Neural crest cell (in vitro differentiated cells): ENCODE results near the gene DLGAP3. TPM values are rescaled to one million over a fixed set of nuclear protein-coding genes. Genes with fewer than 3 reads are reported as not detected.

Experiments used
- DNase-seq: peaks from one replicate; pipeline ENCODE4 v3.0.0; 2021; ENCODE audit warnings: low read depth, mixed read lengths, low spot score
- H3K27ac Mint-ChIP-seq: one replicate; pipeline ENCODE4 v1.8.0; 2021; ENCODE audit warnings: mild to moderate bottlenecking, mixed read lengths; ENCODE audit not compliant: unreplicated experiment
- H3K27me3 Mint-ChIP-seq: 2 replicates; pipeline ENCODE4 v1.8.0; 2021; ENCODE audit warnings: low read depth, mild to moderate bottlenecking, mixed read lengths
- H3K36me3 Mint-ChIP-seq: 2 replicates; pipeline ENCODE4 v1.8.0; 2021; ENCODE audit warnings: low read depth, mild to moderate bottlenecking, mixed read lengths
- H3K4me1 Mint-ChIP-seq: 2 replicates; pipeline ENCODE4 v1.8.0; 2021; ENCODE audit warnings: mixed read lengths
- H3K4me3 Mint-ChIP-seq: one replicate; pipeline ENCODE4 v1.8.0; 2021; ENCODE audit warnings: mild to moderate bottlenecking, mixed read lengths
- H3K9me3 Mint-ChIP-seq: 2 replicates; pipeline ENCODE4 v1.8.0; 2021; ENCODE audit warnings: mixed read lengths
- total RNA-seq: library from RNA; stranded (reverse); gene quantifications from 2 replicates; pipeline ENCODE4 v1.2.1, GENCODE V29; 2021
- TF ChIP-seq, protein P1 (sequence below): fragments of 200-600 bp; sonication (generic); conservative IDR thresholded peaks from 2 replicates; pipeline ENCODE4 v1.5.0; 2021; ENCODE audit warnings: antibody characterized with exemption, mild to moderate bottlenecking

Gene DLGAP3
- total RNA-seq, 1 donor from 2014 or later: 5.0 TPM

DNA sequence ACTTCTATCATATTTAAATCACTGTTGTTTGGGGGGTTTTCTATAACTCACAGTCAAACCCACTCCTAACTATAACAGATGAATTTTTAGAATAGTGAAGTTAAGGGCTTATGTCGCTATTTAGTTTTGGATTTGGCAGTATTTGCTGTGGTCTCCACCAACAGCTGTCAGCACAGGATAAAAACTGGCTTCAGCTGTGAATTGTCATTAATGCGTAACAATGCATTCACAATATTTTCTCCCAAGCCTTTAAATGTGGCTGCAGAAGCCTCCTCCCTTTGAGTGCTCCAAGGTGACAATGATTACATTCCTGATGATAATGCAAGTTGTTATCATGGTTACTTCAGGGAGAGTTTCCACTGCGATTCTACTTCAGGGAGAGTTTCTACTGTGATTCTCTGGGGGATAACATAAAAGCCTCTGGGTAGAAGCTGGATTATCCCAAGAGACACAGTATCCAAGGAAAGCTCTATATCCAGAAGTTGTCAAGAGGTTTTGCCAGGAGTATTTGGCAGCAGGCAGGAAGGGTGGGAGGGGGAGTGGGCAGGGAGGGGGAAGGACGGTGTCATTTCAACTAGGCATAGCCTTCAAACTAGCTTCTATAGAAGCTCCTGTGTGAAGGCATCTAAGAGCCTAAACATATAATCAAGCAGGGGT, 55.0 kb downstream of the DLGAP3 start:
- Mint-ChIP-seq H3K9me3 (no peaks in the 10 kb centered on the region), H3K27ac (no peak overlapping the region), H3K4me1 (peaks cover 5% of the 10 kb centered on the region), H3K27me3 (peaks cover 84% of the 10 kb centered on the region), H3K4me3 (no peak overlapping the region), H3K36me3 (no peaks in the 10 kb centered on the region)
- no peak for DNase-seq
- TF ChIP-seq, protein P1, sequence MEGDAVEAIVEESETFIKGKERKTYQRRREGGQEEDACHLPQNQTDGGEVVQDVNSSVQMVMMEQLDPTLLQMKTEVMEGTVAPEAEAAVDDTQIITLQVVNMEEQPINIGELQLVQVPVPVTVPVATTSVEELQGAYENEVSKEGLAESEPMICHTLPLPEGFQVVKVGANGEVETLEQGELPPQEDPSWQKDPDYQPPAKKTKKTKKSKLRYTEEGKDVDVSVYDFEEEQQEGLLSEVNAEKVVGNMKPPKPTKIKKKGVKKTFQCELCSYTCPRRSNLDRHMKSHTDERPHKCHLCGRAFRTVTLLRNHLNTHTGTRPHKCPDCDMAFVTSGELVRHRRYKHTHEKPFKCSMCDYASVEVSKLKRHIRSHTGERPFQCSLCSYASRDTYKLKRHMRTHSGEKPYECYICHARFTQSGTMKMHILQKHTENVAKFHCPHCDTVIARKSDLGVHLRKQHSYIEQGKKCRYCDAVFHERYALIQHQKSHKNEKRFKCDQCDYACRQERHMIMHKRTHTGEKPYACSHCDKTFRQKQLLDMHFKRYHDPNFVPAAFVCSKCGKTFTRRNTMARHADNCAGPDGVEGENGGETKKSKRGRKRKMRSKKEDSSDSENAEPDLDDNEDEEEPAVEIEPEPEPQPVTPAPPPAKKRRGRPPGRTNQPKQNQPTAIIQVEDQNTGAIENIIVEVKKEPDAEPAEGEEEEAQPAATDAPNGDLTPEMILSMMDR: no peak

DNA sequence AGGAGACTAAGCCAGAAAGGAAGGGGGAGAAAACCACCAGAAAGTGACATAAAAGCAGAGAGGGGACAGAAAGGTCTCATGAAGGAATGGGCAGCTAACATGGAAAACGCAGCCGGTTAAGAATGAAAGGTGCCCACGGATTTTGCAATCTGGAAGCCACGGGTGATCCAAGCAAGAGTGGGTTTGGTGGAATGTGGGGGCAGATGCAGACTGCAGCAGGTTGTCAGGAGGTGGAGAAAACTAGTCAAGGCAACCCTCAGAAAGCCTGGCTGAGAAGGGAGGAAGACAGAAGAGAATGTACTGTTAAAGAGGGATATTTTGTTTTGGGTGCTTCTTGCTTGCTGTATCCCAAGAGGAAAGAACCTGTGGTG, 57.3 kb downstream of the DLGAP3 start:
- DNase-seq: no peak
- TF ChIP-seq, protein P1: no peak
- H3K9me3 Mint-ChIP-seq: no peaks in the 10 kb centered on the region

DNA sequence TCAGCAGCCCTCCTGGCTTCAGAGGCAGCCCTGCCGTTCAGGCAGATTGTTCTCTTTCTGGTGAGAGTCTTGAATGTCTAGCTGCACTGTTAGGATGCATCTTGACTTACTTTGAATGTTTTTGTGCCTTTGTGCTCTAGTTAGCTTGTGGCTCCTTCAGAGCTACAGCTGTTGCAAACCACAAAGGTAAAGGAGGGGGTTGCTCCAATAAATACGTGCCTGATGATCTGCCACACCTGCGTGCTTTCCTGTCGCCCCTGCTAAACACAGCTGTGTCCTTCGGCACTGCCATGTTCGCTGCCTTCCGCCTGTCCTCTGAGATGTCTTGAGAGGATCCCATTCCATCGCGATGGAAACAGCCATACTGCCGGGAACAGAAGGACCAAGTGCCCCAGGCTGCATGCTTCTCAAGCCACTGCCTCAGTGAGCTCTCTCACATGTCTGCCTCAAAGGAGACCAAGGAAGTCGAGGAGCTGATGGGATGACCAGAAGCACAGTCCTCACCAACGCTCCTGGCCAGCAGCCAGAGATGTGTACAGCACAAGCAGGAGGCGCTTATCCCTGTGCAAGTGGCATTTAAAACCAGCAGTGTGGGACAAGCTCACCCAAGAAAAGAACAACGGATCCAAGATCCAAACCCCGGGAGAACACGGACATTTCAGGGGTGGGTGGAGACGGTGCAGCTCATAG, 57.9 kb downstream of the DLGAP3 start:
- H3K27ac Mint-ChIP-seq: no peak overlapping the region
- TF ChIP-seq, protein P1: no peak
- no peak for DNase-seq
- H3K9me3 Mint-ChIP-seq: no peaks in the 10 kb centered on the region
- peaks cover 74% of the 10 kb centered on the region for H3K27me3 Mint-ChIP-seq
- H3K4me1 Mint-ChIP-seq: peaks cover 5% of the 10 kb centered on the region
- H3K4me3 Mint-ChIP-seq: no peak overlapping the region
- no peaks in the 10 kb centered on the region for H3K36me3 Mint-ChIP-seq

More for the DNA sequence above, 57.3 kb downstream of the DLGAP3 start:
- Mint-ChIP-seq H3K27ac (no peak overlapping the region), H3K4me3 (no peak overlapping the region), H3K4me1 (peaks cover 5% of the 10 kb centered on the region), H3K36me3 (no peaks in the 10 kb centered on the region), H3K27me3 (peaks cover 79% of the 10 kb centered on the region)

DNA sequence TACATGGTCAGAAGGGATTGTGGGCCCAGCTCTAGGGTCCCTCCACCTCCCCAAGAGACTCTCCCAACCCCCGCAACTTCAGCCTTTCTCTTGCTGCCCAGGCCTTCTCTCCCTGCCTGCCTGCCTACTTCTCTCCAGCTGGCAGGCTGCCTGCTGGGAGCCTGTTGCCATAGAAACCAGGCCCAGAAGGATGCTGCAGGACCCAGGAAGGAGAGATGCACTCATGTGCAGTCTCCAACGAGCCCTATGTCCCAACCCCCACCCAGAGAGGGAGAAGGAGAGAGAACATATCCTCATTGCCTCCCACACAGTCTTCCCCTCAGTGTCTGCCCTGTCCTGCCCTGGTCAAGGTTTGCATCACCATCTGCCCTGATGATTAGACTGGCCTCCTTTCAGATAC, 59.1 kb downstream of the DLGAP3 start:
- TF ChIP-seq, protein P1: no peak
- H3K9me3 Mint-ChIP-seq: no peaks in the 10 kb centered on the region
- H3K4me3 Mint-ChIP-seq: no peak overlapping the region
- H3K4me1 Mint-ChIP-seq: peaks cover 5% of the 10 kb centered on the region
- no peak for DNase-seq
- peaks cover 65% of the 10 kb centered on the region for H3K27me3 Mint-ChIP-seq
- H3K36me3 Mint-ChIP-seq: no peaks in the 10 kb centered on the region
- H3K27ac Mint-ChIP-seq: no peak overlapping the region

DNA sequence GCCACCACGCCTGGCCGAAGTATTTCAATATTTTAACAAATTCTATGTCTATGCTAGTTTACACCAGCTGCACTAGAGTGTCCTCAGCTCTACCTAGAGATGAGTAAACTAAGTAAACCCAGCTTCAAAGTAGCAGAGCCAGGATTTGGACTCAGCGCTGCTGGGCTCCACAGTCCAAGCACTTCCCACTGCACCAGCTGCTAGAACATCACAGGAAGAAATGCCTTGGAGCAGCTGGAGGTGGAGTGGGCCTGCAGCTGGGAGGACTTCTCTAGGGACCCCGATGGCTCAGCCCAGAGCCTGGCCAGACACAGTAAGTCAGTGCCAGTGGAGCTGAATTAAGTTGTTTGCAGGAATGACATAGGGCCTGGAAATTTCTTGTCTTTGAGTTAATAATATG, 59.7 kb downstream of the DLGAP3 start:
- DNase-seq: no peak
- H3K4me1 Mint-ChIP-seq: peaks cover 5% of the 10 kb centered on the region
- no peaks in the 10 kb centered on the region for H3K9me3 Mint-ChIP-seq
- H3K27ac Mint-ChIP-seq: no peak overlapping the region
- H3K36me3 Mint-ChIP-seq: no peaks in the 10 kb centered on the region
- peaks cover 64% of the 10 kb centered on the region for H3K27me3 Mint-ChIP-seq
- H3K4me3 Mint-ChIP-seq: no peak overlapping the region
- TF ChIP-seq, protein P1: no peak
